SK-N-SH treated with all-trans-retinoic acid at 6 μM for 48 hours (cell line): ENCODE data around the gene CYREN.

Experiments used
- ATAC-seq: fragments of 200-7000 bp; cut with Tn5 transposase; 3 replicates; pipeline ENCODE4 v1.9.1; 2020; ENCODE audit warnings: mild to moderate bottlenecking, moderate library complexity
- ARNTL ChIP-seq: fragments of 450-650 bp; formaldehyde crosslinking; IDR thresholded peaks from 2 replicates; pipeline ENCODE4 v1.5.0; 2020; ENCODE audit warnings: low read depth, mild to moderate bottlenecking, moderate library complexity, borderline replicate concordance
- BACH2 ChIP-seq: fragments of 250-450 bp; sonication (Bioruptor Pico); IDR thresholded peaks from 2 replicates; pipeline ENCODE4 v1.9.0; 2021; ENCODE audit warnings: mild to moderate bottlenecking, borderline replicate concordance
- CSDC2 ChIP-seq: fragments of 250-450 bp; sonication (Bioruptor Pico); IDR thresholded peaks from 2 replicates; pipeline ENCODE4 v1.5.0; 2020; ENCODE audit warnings: mild to moderate bottlenecking, moderate library complexity
- ESRRG ChIP-seq: fragments of 250-450 bp; sonication (Bioruptor Pico); IDR thresholded peaks from 2 replicates; pipeline ENCODE4 v1.6.1; 2021; ENCODE audit warnings: mild to moderate bottlenecking
- GLIS3 ChIP-seq: fragments of 250-450 bp; sonication (Bioruptor Pico); IDR thresholded peaks from 2 replicates; pipeline ENCODE4 v1.5.0; 2020; ENCODE audit warnings: mild to moderate bottlenecking, moderate library complexity
- ISL1 ChIP-seq: fragments of 250-450 bp; sonication (Bioruptor Pico); IDR thresholded peaks from 2 replicates; pipeline ENCODE4 v2.1.2; 2022; ENCODE audit warnings: mild to moderate bottlenecking, moderate library complexity
- OSR1 ChIP-seq: fragments of 250-450 bp; sonication (Bioruptor Pico); IDR thresholded peaks from 2 replicates; pipeline ENCODE4 v1.8.0; 2022; ENCODE audit warnings: moderate library complexity, mild to moderate bottlenecking, inconsistent platforms
- PPARA ChIP-seq: fragments of 250-450 bp; sonication (Bioruptor Pico); IDR thresholded peaks from 2 replicates; pipeline ENCODE4 v1.5.0; 2020; ENCODE audit warnings: mild to moderate bottlenecking, borderline replicate concordance
- RARB ChIP-seq: fragments of 250-450 bp; sonication (Bioruptor Pico); IDR thresholded peaks from 2 replicates; pipeline ENCODE4 v1.8.0; 2021; ENCODE audit warnings: mild to moderate bottlenecking, moderate library complexity
- SNAI2 ChIP-seq: fragments of 250-450 bp; sonication (Bioruptor Pico); IDR thresholded peaks from 2 replicates; pipeline ENCODE4 v1.5.0; 2020; ENCODE audit warnings: mild to moderate bottlenecking, moderate library complexity
- TCF4 ChIP-seq: fragments of 250-450 bp; sonication (Bioruptor Pico); IDR thresholded peaks from 2 replicates; pipeline ENCODE4 v1.8.0; 2021; ENCODE audit warnings: mild to moderate bottlenecking, moderate library complexity, borderline replicate concordance
- TOX ChIP-seq: fragments of 250-450 bp; sonication (Bioruptor Pico); IDR thresholded peaks from 2 replicates; pipeline ENCODE4 v1.8.0; 2021; ENCODE audit warnings: mild to moderate bottlenecking, moderate library complexity, borderline replicate concordance
- ZC3H10 ChIP-seq: fragments of 250-450 bp; sonication (Bioruptor Pico); IDR thresholded peaks from 2 replicates; pipeline ENCODE4 v1.5.1; 2021; ENCODE audit warnings: mild to moderate bottlenecking, moderate library complexity
- ZFP3 ChIP-seq: fragments of 250-450 bp; sonication (Bioruptor Pico); IDR thresholded peaks from 2 replicates; pipeline ENCODE4 v1.5.0; 2020; ENCODE audit warnings: mild to moderate bottlenecking, moderate library complexity
- ZFP30 ChIP-seq: fragments of 450-650 bp; formaldehyde crosslinking; IDR thresholded peaks from 2 replicates; pipeline ENCODE4 v1.5.0; 2022; ENCODE audit warnings: mild to moderate bottlenecking, moderate library complexity
- ZNF565 ChIP-seq: fragments of 450-650 bp; formaldehyde crosslinking; conservative IDR thresholded peaks from 2 replicates; pipeline ENCODE4 v1.5.0; 2020; ENCODE audit warnings: low read depth, mild to moderate bottlenecking, moderate library complexity
- ZNF70 ChIP-seq: fragments of 450-650 bp; formaldehyde crosslinking; IDR thresholded peaks from 2 replicates; pipeline ENCODE4 v1.5.0; 2020; ENCODE audit warnings: mild to moderate bottlenecking, moderate library complexity
- ZNF8 ChIP-seq: fragments of 450-650 bp; formaldehyde crosslinking; IDR thresholded peaks from 2 replicates; pipeline ENCODE4 v1.5.0; 2020; ENCODE audit warnings: mild to moderate bottlenecking, moderate library complexity
- TF ChIP-seq, protein P1 (sequence below): fragments of 250-450 bp; sonication (Bioruptor Pico); IDR thresholded peaks from 2 replicates; pipeline ENCODE4 v1.5.1; 2020; ENCODE audit warnings: low read depth, mild to moderate bottlenecking, moderate library complexity
- TF ChIP-seq, protein P2 (sequence below): fragments of 250-450 bp; sonication (Bioruptor Pico); IDR thresholded peaks from 2 replicates; pipeline ENCODE4 v1.5.0; 2020; ENCODE audit warnings: mild to moderate bottlenecking, moderate library complexity
- TF ChIP-seq, protein P3 (sequence below): fragments of 250-450 bp; sonication (Bioruptor Pico); IDR thresholded peaks from 2 replicates; pipeline ENCODE4 v1.8.0; 2020; ENCODE audit warnings: mild to moderate bottlenecking, moderate library complexity, borderline replicate concordance

The CYREN gene

DNA sequence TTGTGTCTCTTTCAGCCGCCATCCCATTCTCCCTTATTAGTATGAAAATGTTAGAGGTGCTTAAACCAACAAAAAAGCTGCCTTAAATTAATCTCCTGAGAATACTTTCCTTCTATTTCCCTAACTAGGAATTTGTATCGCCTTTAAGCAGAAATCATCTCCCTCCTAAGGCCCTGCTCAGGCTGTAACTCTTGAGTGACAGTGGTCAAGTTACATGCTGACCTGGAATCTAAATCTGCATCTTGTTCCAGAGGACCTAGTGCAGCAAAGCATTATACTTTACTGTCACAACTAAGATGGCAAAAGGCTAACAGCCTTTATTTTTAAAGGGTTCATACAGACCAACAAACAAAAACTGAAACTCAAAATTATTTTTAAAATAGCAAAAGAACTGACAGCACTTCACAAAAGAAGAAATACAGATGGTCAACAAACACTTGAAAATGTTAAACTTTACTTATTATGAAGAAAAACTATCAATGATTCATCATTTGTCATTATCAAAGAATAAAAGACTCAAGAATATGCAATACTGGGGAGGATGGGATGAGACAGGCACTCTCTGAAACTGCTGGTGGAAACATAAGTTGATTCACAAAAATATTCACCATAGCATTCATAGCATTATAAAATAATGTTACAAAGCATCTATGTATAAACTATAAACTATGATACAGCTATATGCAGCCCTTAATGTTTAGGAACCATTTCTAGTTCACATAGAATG, 11.0 kb downstream of the CYREN start:
- ATAC-seq, result no peak
- TF ChIP-seq ZFP3 (CRISPR knock-in tag) (no peak), ZNF70 (no peak), ZNF8 (CRISPR knock-in tag) (no peak), ISL1 (no peak), ARNTL (no peak), TCF4 (CRISPR knock-in tag) (no peak), RARB (CRISPR knock-in tag) (no peak), GLIS3 (no peak), BACH2 (CRISPR knock-in tag) (no peak), SNAI2 (no peak), ZNF565 (no peak), TOX (no peak), ZC3H10 (CRISPR knock-in tag) (no peak), PPARA (no peak)
- TF ChIP-seq, protein P1, sequence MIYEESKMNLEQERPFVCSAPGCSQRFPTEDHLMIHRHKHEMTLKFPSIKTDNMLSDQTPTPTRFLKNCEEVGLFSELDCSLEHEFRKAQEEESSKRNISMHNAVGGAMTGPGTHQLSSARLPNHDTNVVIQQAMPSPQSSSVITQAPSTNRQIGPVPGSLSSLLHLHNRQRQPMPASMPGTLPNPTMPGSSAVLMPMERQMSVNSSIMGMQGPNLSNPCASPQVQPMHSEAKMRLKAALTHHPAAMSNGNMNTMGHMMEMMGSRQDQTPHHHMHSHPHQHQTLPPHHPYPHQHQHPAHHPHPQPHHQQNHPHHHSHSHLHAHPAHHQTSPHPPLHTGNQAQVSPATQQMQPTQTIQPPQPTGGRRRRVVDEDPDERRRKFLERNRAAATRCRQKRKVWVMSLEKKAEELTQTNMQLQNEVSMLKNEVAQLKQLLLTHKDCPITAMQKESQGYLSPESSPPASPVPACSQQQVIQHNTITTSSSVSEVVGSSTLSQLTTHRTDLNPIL (CRISPR knock-in tag), result no peak
- TF ChIP-seq, protein P2, sequence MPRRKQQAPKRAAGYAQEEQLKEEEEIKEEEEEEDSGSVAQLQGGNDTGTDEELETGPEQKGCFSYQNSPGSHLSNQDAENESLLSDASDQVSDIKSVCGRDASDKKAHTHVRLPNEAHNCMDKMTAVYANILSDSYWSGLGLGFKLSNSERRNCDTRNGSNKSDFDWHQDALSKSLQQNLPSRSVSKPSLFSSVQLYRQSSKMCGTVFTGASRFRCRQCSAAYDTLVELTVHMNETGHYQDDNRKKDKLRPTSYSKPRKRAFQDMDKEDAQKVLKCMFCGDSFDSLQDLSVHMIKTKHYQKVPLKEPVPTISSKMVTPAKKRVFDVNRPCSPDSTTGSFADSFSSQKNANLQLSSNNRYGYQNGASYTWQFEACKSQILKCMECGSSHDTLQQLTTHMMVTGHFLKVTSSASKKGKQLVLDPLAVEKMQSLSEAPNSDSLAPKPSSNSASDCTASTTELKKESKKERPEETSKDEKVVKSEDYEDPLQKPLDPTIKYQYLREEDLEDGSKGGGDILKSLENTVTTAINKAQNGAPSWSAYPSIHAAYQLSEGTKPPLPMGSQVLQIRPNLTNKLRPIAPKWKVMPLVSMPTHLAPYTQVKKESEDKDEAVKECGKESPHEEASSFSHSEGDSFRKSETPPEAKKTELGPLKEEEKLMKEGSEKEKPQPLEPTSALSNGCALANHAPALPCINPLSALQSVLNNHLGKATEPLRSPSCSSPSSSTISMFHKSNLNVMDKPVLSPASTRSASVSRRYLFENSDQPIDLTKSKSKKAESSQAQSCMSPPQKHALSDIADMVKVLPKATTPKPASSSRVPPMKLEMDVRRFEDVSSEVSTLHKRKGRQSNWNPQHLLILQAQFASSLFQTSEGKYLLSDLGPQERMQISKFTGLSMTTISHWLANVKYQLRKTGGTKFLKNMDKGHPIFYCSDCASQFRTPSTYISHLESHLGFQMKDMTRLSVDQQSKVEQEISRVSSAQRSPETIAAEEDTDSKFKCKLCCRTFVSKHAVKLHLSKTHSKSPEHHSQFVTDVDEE (CRISPR knock-in tag), result no peak

DNA sequence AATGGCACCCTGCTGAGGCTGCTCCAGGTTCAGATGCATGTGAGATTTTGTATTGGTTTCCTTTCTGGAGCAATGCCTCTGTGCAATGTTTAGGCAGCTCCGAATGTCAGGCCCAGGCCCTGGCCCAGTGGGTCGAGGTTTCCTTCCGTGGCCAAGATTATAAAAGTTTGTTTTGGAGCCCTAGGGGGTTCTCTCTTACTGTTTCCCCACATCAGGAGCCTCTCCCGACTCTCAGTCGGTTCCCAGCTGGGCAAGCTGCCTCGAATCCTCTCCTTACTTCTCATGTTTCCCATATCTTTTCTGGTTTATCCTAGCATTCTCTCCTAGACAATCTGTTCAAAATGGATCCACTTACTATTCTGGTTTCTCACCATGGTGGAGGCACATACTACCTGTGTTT, 11.6 kb downstream of the CYREN start:
- TF ChIP-seq CSDC2 (CRISPR knock-in tag), result no peak
- TF ChIP-seq, protein P3, sequence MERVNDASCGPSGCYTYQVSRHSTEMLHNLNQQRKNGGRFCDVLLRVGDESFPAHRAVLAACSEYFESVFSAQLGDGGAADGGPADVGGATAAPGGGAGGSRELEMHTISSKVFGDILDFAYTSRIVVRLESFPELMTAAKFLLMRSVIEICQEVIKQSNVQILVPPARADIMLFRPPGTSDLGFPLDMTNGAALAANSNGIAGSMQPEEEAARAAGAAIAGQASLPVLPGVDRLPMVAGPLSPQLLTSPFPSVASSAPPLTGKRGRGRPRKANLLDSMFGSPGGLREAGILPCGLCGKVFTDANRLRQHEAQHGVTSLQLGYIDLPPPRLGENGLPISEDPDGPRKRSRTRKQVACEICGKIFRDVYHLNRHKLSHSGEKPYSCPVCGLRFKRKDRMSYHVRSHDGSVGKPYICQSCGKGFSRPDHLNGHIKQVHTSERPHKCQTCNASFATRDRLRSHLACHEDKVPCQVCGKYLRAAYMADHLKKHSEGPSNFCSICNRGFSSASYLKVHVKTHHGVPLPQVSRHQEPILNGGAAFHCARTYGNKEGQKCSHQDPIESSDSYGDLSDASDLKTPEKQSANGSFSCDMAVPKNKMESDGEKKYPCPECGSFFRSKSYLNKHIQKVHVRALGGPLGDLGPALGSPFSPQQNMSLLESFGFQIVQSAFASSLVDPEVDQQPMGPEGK (CRISPR knock-in tag), result no peak
- no peak for TF ChIP-seq TCF4 (CRISPR knock-in tag)
- no peak for TF ChIP-seq ARNTL
- no peak for TF ChIP-seq PPARA
- TF ChIP-seq ZC3H10 (CRISPR knock-in tag), result no peak
- no peak for TF ChIP-seq ZFP30 (CRISPR knock-in tag)
- TF ChIP-seq ESRRG (CRISPR knock-in tag), result no peak
- no peak for TF ChIP-seq SNAI2
- no peak for TF ChIP-seq OSR1 (CRISPR knock-in tag)
- TF ChIP-seq BACH2 (CRISPR knock-in tag), result no peak
- TF ChIP-seq, protein P2 (CRISPR knock-in tag), result no peak
- TF ChIP-seq, protein P1 (CRISPR knock-in tag), result no peak
- TF ChIP-seq ISL1, result no peak
- ATAC-seq, result no peak
